Astrocyte of the cerebellum (primary cell): ENCODE results near the gene PSMD7.

Experiments used
- DNase-seq: peaks from one replicate; pipeline ENCODE4 v3.0.0-alpha.2; 2011; ENCODE audit warnings: low read depth
- H3K4me3 ChIP-seq: 2 replicates; pipeline ENCODE4 v1.5.1; 2011; ENCODE audit warnings: mild to moderate bottlenecking, low read depth, low read length, moderate library complexity
- CTCF ChIP-seq: IDR thresholded peaks from 2 replicates; pipeline ENCODE4 v1.5.1; 2012; ENCODE audit warnings: low read length, low read depth, moderate library complexity, mild to moderate bottlenecking; ENCODE audit errors: missing control alignments
- in situ Hi-C: cut with HindIII; loops from 2 replicates; pipeline ENCODE4 v1.10.0; 2017; ENCODE audit warnings: low sequenced_read_pairs

The PSMD7 gene

GRCh38 chr16:74296432-74297144 lies at the start of gene PSMD7:
Gene PSMD7, plus strand, starts transcription at chr16:74296814. Its CDS starts 101 bp downstream, at chr16:74296915.
- in situ Hi-C loops: no loop called here
- H3K4me3 ChIP-seq: peak within 1 kb of the TSS; percentile 97
- TF ChIP-seq CTCF: no peak
- peak; percentile 67 for DNase-seq

GRCh38 chr16:74249254-74249653 lies 47.4 kb upstream of the PSMD7 start:
- in situ Hi-C loops: no loop called here
- no peak overlapping the region for H3K4me3 ChIP-seq
- no peak for DNase-seq
- no peak for TF ChIP-seq CTCF

GRCh38 chr16:74249846-74250245 lies 46.8 kb upstream of the PSMD7 start:
- in situ Hi-C loops: no loop called here
- TF ChIP-seq CTCF: no peak
- H3K4me3 ChIP-seq: no peak overlapping the region
- no peak for DNase-seq

- in situ Hi-C loops: no loop called here
- no peak overlapping the region for H3K4me3 ChIP-seq
- no peak for TF ChIP-seq CTCF
- DNase-seq: no peak
Observed at GRCh38 chr16:74252329-74252728, 44.3 kb upstream of the PSMD7 start.

GRCh38 chr16:74253161-74253938 lies 43.3 kb upstream of the PSMD7 start:
- no peak overlapping the region for H3K4me3 ChIP-seq
- in situ Hi-C loops: no loop called here
- TF ChIP-seq CTCF: no peak
- no peak for DNase-seq

- in situ Hi-C loops: no loop called here
- no peak for TF ChIP-seq CTCF
- DNase-seq: no peak
- no peak overlapping the region for H3K4me3 ChIP-seq
Observed at GRCh38 chr16:74257061-74257460, 39.6 kb upstream of the PSMD7 start.
